OCI-LY7 (cell line): ENCODE measurements around the gene MAGEA3. TPM values are rescaled to one million over a fixed set of nuclear protein-coding genes. Genes with fewer than 3 reads are reported as not detected.
A peak's percentile ranks its signal among the peaks of the same experiment; 100 is the strongest.
"Not testable (repeated sequence)": the region's sequence is repeated elsewhere in the genome, so short reads cannot be mapped to it uniquely, and the experiment has no call there.

Experiments
- Bru-seq: library from RNA; stranded (reverse); fragments of 400-500 nt; gene quantifications from one replicate; lab custom pipeline; 2021; lab: Mats Ljungman, UMichigan
- BruChase-seq, 2 experiments: library from RNA; stranded (reverse); fragments of 400-500 nt; gene quantifications; one replicate each; lab custom pipeline; 2021; lab: Mats Ljungman, UMichigan
- BruUV-seq: library from RNA; stranded (reverse); fragments of 400-500 nt; replicated peaks from 2 replicates; lab custom pipeline; 2021; lab: Mats Ljungman, UMichigan
- CTCF ChIA-PET: fragments of 300-600 bp; sonication (Branson Sonifier 250); formaldehyde crosslinking; loops from one replicate; lab custom pipeline; 2022; ENCODE audit warnings: antibody characterized with exemption; ENCODE audit not compliant: unreplicated experiment; lab: Charles Lee
- POLR2A ChIA-PET: fragments of 300-600 bp; sonication (Branson Sonifier 250); formaldehyde crosslinking; loops from one replicate; lab custom pipeline; 2022; ENCODE audit warnings: antibody characterized with exemption; lab: Charles Lee
- DNase-seq: peaks from one replicate; pipeline ENCODE4 v3.0.0-alpha.2; 2015; ENCODE audit warnings: low spot score
- H2AFZ ChIP-seq: fragments of 200-600 bp; sonication (generic), shearing (Covaris generic); 2 replicates; pipeline ENCODE4 v1.6.1; 2014; ENCODE audit warnings: mild to moderate bottlenecking, antibody characterized with exemption, low read length, moderate library complexity
- H3K27ac ChIP-seq: fragments of 200-600 bp; sonication (generic); 2 replicates; pipeline ENCODE4 v1.5.1; 2014; ENCODE audit warnings: mixed run types, low read depth, mild to moderate bottlenecking, moderate library complexity, low read length, inconsistent platforms; ENCODE audit not compliant: poor library complexity, severe bottlenecking
- H3K36me3 ChIP-seq: fragments of 200-600 bp; sonication (generic); 2 replicates; pipeline ENCODE4 v1.6.1; 2014; ENCODE audit warnings: mild to moderate bottlenecking, antibody characterized with exemption, low read length, moderate library complexity, mixed read lengths; ENCODE audit not compliant: insufficient read depth
- H3K4me1 ChIP-seq: fragments of 200-600 bp; sonication (generic); 2 replicates; pipeline ENCODE4 v1.5.1; 2014; ENCODE audit warnings: mild to moderate bottlenecking, low read length; ENCODE audit not compliant: insufficient read depth, poor library complexity, severe bottlenecking
- H3K4me2 ChIP-seq: fragments of 200-600 bp; sonication (generic); 2 replicates; pipeline ENCODE4 v1.6.1; 2014; ENCODE audit warnings: mild to moderate bottlenecking, low read length
- H3K4me3 ChIP-seq: fragments of 200-600 bp; sonication (generic); 2 replicates; pipeline ENCODE4 v1.5.1; 2014; ENCODE audit warnings: mild to moderate bottlenecking, low read depth, low read length; ENCODE audit not compliant: poor library complexity, severe bottlenecking
- H3K79me2 ChIP-seq: fragments of 200-600 bp; sonication (generic); 2 replicates; pipeline ENCODE4 v1.6.1; 2016; ENCODE audit warnings: low read depth, mild to moderate bottlenecking, low read length, moderate library complexity, mixed read lengths; ENCODE audit not compliant: insufficient read depth
- H3K9me2 ChIP-seq: fragments of 200-600 bp; sonication (generic); 2 replicates; pipeline ENCODE4 v1.6.1; 2016; ENCODE audit warnings: mild to moderate bottlenecking, low read length, mixed read lengths; ENCODE audit not compliant: insufficient read depth
- H3K9me3 ChIP-seq: fragments of 200-600 bp; sonication (generic); 2 replicates; pipeline ENCODE4 v1.6.1; 2014; ENCODE audit warnings: mild to moderate bottlenecking, mixed run types, low read length, mixed read lengths
- H4K20me1 ChIP-seq: fragments of 200-600 bp; sonication (generic); 2 replicates; pipeline ENCODE4 v1.6.1; 2014; ENCODE audit warnings: mild to moderate bottlenecking, antibody characterized with exemption, low read length, moderate library complexity, mixed read lengths; ENCODE audit not compliant: insufficient read depth
- CTCF ChIP-seq: fragments of 200-600 bp; sonication (generic); conservative IDR thresholded peaks from 2 replicates; pipeline ENCODE4 v1.5.1; 2014; ENCODE audit warnings: mild to moderate bottlenecking, antibody characterized with exemption, low read length, moderate library complexity, mixed read lengths
- EZH2phosphoT487 ChIP-seq: fragments of 200-600 bp; sonication (generic); IDR thresholded peaks from 2 replicates; pipeline ENCODE4 v1.6.1; 2018; ENCODE audit warnings: low read depth, borderline replicate concordance, mild to moderate bottlenecking, mixed run types, antibody characterized with exemption, low read length, moderate library complexity, mixed read lengths
- intact Hi-C: fragments of 100-400 bp; cut with micrococcal nuclease; formaldehyde crosslinking; loops from one replicate; pipeline ENCODE4 v1.10.0; 2022; ENCODE audit not compliant: unreplicated experiment
- long read RNA-seq: library from polyadenylated mRNA; stranded (forward); transcript quantifications from one replicate; pipeline ENCODE4 v2.0.0, GENCODE V29; 2022
- total RNA-seq, 2 experiments: library from RNA; depleted of rRNA in 1 of 2; stranded (reverse); fragments of >200 nt in 1 of 2; shearing (Covaris generic) in 1 of 2; gene quantifications; 2 replicates each; pipeline ENCODE4 v1.2.3, GENCODE V29; 2014 to 2022

Gene MAGEA3
- total RNA-seq (2014; rRNA removed; shearing (Covaris generic)) (not detected in 2 replicates), total RNA-seq (2022) (not detected in 2 replicates), Bru-seq, nascent RNA (not detected), BruChase-seq, experiment 1, labeled RNA remaining after a 6-hour chase (not detected), BruChase-seq, experiment 2, labeled RNA remaining after a 2-hour chase (percentile 20 among the genes with signal in this experiment)
- long read RNA-seq, result 0 reads

GRCh38 chrX:152697952-152698931 is at the start of gene MAGEA3:
Gene MAGEA3 (plus strand): TSS chrX:152698794. CDS start chrX:152700833, 2,039 bp downstream.
- H3K27ac ChIP-seq, BruUV-seq, H3K79me2 ChIP-seq, CTCF ChIA-PET, POLR2A ChIA-PET, H3K9me2 ChIP-seq, H3K4me3 ChIP-seq, H3K4me1 ChIP-seq, H4K20me1 ChIP-seq, intact Hi-C loops, H3K36me3 ChIP-seq, H3K4me2 ChIP-seq, DNase-seq, H3K9me3 ChIP-seq, H2AFZ ChIP-seq: not testable (repeated sequence)

GRCh38 chrX:152652060-152652459 is 46.5 kb upstream of the MAGEA3 start:
- H3K9me3 ChIP-seq, result no peaks in the 10 kb centered on the region
- intact Hi-C loops, result no loop called here
- no peak overlapping the region for H3K4me2 ChIP-seq
- H4K20me1 ChIP-seq, result no peaks in the 10 kb centered on the region
- H3K36me3 ChIP-seq, result no peaks in the 10 kb centered on the region
- DNase-seq, result no peak
- TF ChIP-seq EZH2phosphoT487 (no peak), CTCF (no peak)
- H3K9me2 ChIP-seq, result no peaks in the 10 kb centered on the region
- no peaks in the 10 kb centered on the region for H3K79me2 ChIP-seq
- no peaks in the 10 kb centered on the region for H3K4me1 ChIP-seq
- POLR2A ChIA-PET, result no interaction called here
- H3K4me3 ChIP-seq, result no peak overlapping the region
- no peak overlapping the region for H3K27ac ChIP-seq
- no TSS peak for BruUV-seq
- no peak overlapping the region for H2AFZ ChIP-seq
- CTCF ChIA-PET, result no interaction called here

- Histone ChIP-seq H3K9me2 (no peaks in the 10 kb centered on the region), H3K4me3 (no peak overlapping the region), H3K36me3 (no peaks in the 10 kb centered on the region), H3K27ac (no peak overlapping the region), H3K79me2 (no peaks in the 10 kb centered on the region), H3K4me1 (no peaks in the 10 kb centered on the region), H3K4me2 (no peak overlapping the region), H2AFZ (no peak overlapping the region), H3K9me3 (no peaks in the 10 kb centered on the region), H4K20me1 (no peaks in the 10 kb centered on the region)
- TF ChIP-seq EZH2phosphoT487 (no peak), CTCF (no peak)
- no peak for DNase-seq
- no TSS peak for BruUV-seq
- intact Hi-C loops, result no loop called here
- ChIA-PET CTCF (no interaction called here), POLR2A (interaction anchor here (0.8 kb wide), 1 partner anchor 430 kb away, joined by 3 read pairs; no protein-coding TSS in a partner anchor)
These were observed 46.1 kb upstream of the MAGEA3 start for GRCh38 chrX:152652467-152652866.
